Fibroblast of pulmonary artery (primary cell): Measurements from ENCODE around the gene NCKAP1.
"Not testable (repeated sequence)": the region's sequence is repeated elsewhere in the genome, so short reads cannot be mapped to it uniquely, and the experiment has no call there.

Experiments
- DNase-seq: peaks from one replicate; pipeline ENCODE4 v3.0.0-alpha.2; 2010; ENCODE audit warnings: low read depth
- H3K4me3 ChIP-seq: replicated peaks from 2 replicates; pipeline ENCODE4 v1.5.1; 2011; ENCODE audit warnings: low read depth, mild to moderate bottlenecking, control low read depth, low read length, moderate library complexity
- TF ChIP-seq, protein P1 (sequence below): IDR thresholded peaks from 2 replicates; pipeline ENCODE4 v1.5.1; 2011; ENCODE audit warnings: mild to moderate bottlenecking, control low read depth, low read length, inconsistent platforms; ENCODE audit errors: missing control alignments

The NCKAP1 gene

DNA sequence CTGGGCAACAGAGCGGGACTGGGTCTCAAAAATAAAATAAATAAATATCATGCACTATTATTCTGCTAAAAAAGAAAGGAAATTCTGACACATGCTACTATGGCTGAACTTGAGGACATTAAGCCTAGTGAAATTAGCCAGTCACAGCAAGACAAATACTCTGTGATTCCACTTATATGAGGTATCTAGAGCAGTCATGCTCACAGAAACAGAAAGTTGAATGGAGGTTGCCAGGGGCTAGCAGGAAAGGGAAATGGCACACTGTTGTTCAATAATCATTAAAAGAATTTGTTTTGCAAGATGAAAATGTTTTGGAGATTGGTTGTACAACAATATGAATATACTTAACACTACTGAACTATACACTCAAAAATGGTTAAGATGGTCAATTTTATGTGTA lies 60.8 kb downstream of the NCKAP1 start:
- TF ChIP-seq, protein P1, sequence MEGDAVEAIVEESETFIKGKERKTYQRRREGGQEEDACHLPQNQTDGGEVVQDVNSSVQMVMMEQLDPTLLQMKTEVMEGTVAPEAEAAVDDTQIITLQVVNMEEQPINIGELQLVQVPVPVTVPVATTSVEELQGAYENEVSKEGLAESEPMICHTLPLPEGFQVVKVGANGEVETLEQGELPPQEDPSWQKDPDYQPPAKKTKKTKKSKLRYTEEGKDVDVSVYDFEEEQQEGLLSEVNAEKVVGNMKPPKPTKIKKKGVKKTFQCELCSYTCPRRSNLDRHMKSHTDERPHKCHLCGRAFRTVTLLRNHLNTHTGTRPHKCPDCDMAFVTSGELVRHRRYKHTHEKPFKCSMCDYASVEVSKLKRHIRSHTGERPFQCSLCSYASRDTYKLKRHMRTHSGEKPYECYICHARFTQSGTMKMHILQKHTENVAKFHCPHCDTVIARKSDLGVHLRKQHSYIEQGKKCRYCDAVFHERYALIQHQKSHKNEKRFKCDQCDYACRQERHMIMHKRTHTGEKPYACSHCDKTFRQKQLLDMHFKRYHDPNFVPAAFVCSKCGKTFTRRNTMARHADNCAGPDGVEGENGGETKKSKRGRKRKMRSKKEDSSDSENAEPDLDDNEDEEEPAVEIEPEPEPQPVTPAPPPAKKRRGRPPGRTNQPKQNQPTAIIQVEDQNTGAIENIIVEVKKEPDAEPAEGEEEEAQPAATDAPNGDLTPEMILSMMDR, result no peak
- DNase-seq, result no peak
- H3K4me3 ChIP-seq, result no peak overlapping the region

- TF ChIP-seq, protein P1, result no peak
- no peak overlapping the region for H3K4me3 ChIP-seq
- no peak for DNase-seq
These were observed 64.6 kb downstream of the NCKAP1 start for GRCh38 chr2:182973441-182974352.

DNA sequence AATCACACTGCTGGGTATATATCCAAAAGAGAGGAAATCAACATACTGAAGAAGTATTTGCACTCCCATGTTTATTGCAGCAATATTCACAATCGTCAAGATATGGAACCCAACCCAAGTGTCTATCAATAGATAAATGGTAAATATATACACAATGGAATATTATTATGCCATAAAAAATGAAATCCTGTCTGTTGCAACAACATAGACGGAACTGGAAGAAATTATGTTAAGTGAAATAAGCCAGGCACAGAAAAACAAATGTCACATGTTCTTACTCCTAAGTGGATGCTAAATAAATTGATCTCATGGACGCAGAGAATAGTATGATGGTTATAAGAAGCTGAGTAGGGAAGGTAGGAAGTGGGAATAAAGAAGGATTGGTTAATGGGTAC lies 65.7 kb downstream of the NCKAP1 start:
- TF ChIP-seq, protein P1, result no peak
- H3K4me3 ChIP-seq, result no peak overlapping the region
- DNase-seq, result no peak

- DNase-seq, result no peak
- H3K4me3 ChIP-seq, result no peak overlapping the region
- TF ChIP-seq, protein P1, result no peak
These were observed 66.3 kb downstream of the NCKAP1 start for GRCh38 chr2:182971820-182972547.

GRCh38 chr2:182970486-182970885 lies 67.8 kb downstream of the NCKAP1 start:
- TF ChIP-seq, protein P1, result no peak
- DNase-seq, result peak; percentile 20
- no peak overlapping the region for H3K4me3 ChIP-seq

GRCh38 chr2:182968493-182968892 lies 69.8 kb downstream of the NCKAP1 start:
- TF ChIP-seq, protein P1, result no peak
- H3K4me3 ChIP-seq, result no peak overlapping the region
- no peak for DNase-seq

DNA sequence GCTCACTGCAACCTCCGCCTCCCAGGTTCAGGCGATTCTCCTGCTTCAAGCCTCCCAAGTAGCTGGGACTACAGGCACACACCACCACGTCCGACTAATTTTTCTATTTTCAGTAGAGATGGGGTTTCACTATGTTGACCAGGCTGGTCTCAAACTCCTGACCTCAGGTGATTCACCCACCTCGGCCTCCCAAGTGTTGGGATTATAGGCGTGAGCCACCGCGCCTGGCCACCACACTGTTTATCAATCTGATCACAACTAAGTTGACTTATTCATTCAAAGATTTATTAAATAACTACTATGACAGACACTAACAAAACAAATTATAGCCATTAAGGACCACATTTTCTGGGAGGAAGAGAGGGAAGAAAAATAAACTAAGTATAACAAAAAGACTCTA lies 71.9 kb downstream of the NCKAP1 start:
- not testable (repeated sequence) for H3K4me3 ChIP-seq, DNase-seq
